Parathyroid adenoma (tissue), 2 donors: ENCODE data around the gene HRAS.
A peak's percentile ranks its signal among the peaks of the same experiment; 100 is the strongest.
"Not testable (repeated sequence)": the region's sequence is repeated elsewhere in the genome, so short reads cannot be mapped to it uniquely, and the experiment has no call there.

Experiments used
- H2AFZ ChIP-seq: fragments of 300-600 bp; sonication (generic); one replicate; pipeline ENCODE4 v1.7.0; 2017; ENCODE audit warnings: antibody characterized with exemption, mild to moderate bottlenecking
- H3K27ac ChIP-seq: fragments of 300-600 bp; sonication (generic); one replicate; pipeline ENCODE4 v1.7.0; 2017
- H3K27me3 ChIP-seq: fragments of 300-600 bp; sonication (generic); one replicate; pipeline ENCODE4 v1.7.0; 2017; ENCODE audit warnings: low read length; ENCODE audit not compliant: control insufficient read depth, insufficient read depth
- H3K36me3 ChIP-seq: fragments of 300-600 bp; sonication (generic); one replicate; pipeline ENCODE4 v1.7.0; 2017; ENCODE audit warnings: low read length; ENCODE audit not compliant: control insufficient read depth, insufficient read depth
- H3K4me1 ChIP-seq: fragments of 300-600 bp; sonication (generic); one replicate; pipeline ENCODE4 v1.7.0; 2017; ENCODE audit warnings: control low read depth
- H3K4me2 ChIP-seq: fragments of 300-600 bp; sonication (generic); one replicate; pipeline ENCODE4 v1.7.0; 2017; ENCODE audit warnings: low read length
- H3K4me3 ChIP-seq: fragments of 300-600 bp; sonication (generic); one replicate; pipeline ENCODE4 v1.7.0; 2017; ENCODE audit warnings: low read depth, low read length
- H3K79me2 ChIP-seq: fragments of 300-600 bp; sonication (generic); one replicate; pipeline ENCODE4 v1.7.0; 2017; ENCODE audit warnings: control low read depth
- H3K9ac ChIP-seq: fragments of 300-600 bp; sonication (generic); one replicate; pipeline ENCODE4 v1.7.0; 2017; ENCODE audit warnings: mild to moderate bottlenecking
- H3K9me3 ChIP-seq: fragments of 300-600 bp; sonication (generic); one replicate; pipeline ENCODE4 v1.7.0; 2017; ENCODE audit warnings: low read length; ENCODE audit not compliant: control insufficient read depth
- CTCF ChIP-seq: fragments of 300-600 bp; sonication (generic); IDR thresholded peaks from one replicate; pipeline ENCODE4 v1.7.0; 2017; ENCODE audit warnings: antibody characterized with exemption, mild to moderate bottlenecking
- donor health status: primary hyperparathyroidism.

The HRAS gene

GRCh38 chr11:526192-526591, 9.2 kb downstream of the HRAS start:
- no peaks in the 10 kb centered on the region for H3K9me3 ChIP-seq
- no peak overlapping the region for H3K27ac ChIP-seq
- no peak overlapping the region for H3K9ac ChIP-seq
- no peaks in the 10 kb centered on the region for H3K36me3 ChIP-seq
- no peak overlapping the region for H3K4me2 ChIP-seq
- H3K4me3 ChIP-seq, result no peak overlapping the region
- no peaks in the 10 kb centered on the region for H3K79me2 ChIP-seq
- H3K4me1 ChIP-seq, result no peaks in the 10 kb centered on the region
- H2AFZ ChIP-seq, result no peak overlapping the region
- TF ChIP-seq CTCF, result no peak
- no peaks in the 10 kb centered on the region for H3K27me3 ChIP-seq

- Histone ChIP-seq H3K79me2 (no peaks in the 10 kb centered on the region), H2AFZ (no peak overlapping the region), H3K27ac (no peak overlapping the region), H3K9ac (no peak overlapping the region), H3K9me3 (no peaks in the 10 kb centered on the region), H3K36me3 (no peaks in the 10 kb centered on the region), H3K4me3 (no peak overlapping the region), H3K27me3 (no peaks in the 10 kb centered on the region), H3K4me2 (no peak overlapping the region), H3K4me1 (no peaks in the 10 kb centered on the region)
- no peak for TF ChIP-seq CTCF
Observed at GRCh38 chr11:521177-521688, 14.1 kb downstream of the HRAS start.

- Histone ChIP-seq H3K4me3 (no peak overlapping the region), H3K27ac (no peak overlapping the region), H3K4me2 (no peak overlapping the region), H3K4me1 (no peaks in the 10 kb centered on the region), H2AFZ (no peak overlapping the region), H3K9me3 (no peaks in the 10 kb centered on the region), H3K27me3 (no peaks in the 10 kb centered on the region), H3K9ac (no peak overlapping the region), H3K36me3 (no peaks in the 10 kb centered on the region), H3K79me2 (no peaks in the 10 kb centered on the region)
- TF ChIP-seq CTCF, result no peak
Observed at GRCh38 chr11:520428-521176, 14.8 kb downstream of the HRAS start.

GRCh38 chr11:518463-519202, 16.7 kb downstream of the HRAS start:
- Histone ChIP-seq H2AFZ (no peak overlapping the region), H3K27me3 (no peaks in the 10 kb centered on the region), H3K79me2 (no peaks in the 10 kb centered on the region), H3K4me2 (peak overlapping the region; percentile 53), H3K9me3 (no peaks in the 10 kb centered on the region), H3K27ac (peak overlapping the region; percentile 39), H3K4me3 (no peak overlapping the region), H3K36me3 (no peaks in the 10 kb centered on the region), H3K4me1 (no peaks in the 10 kb centered on the region), H3K9ac (no peak overlapping the region)
- TF ChIP-seq CTCF, result peak; percentile 65

- H3K4me1 ChIP-seq, H3K4me2 ChIP-seq, H2AFZ ChIP-seq, H3K9ac ChIP-seq, H3K36me3 ChIP-seq, H3K27me3 ChIP-seq, H3K9me3 ChIP-seq, H3K79me2 ChIP-seq, H3K27ac ChIP-seq, H3K4me3 ChIP-seq: not testable (repeated sequence)
Observed at GRCh38 chr11:516918-517685, 18.3 kb downstream of the HRAS start.
